Measurements from ENCODE around the gene SLC6A13. TPM values are rescaled to one million over a fixed set of nuclear protein-coding genes. Genes with fewer than 3 reads are reported as not detected.

The SLC6A13 gene
- total and polyA plus RNA-seq, 10 of the 15 experiments (the other 5 are each of a cell fraction or from before 2014, with no cell fraction given) = 0.18 to 1.2 (median 0.20) TPM; not detected in 3

- DNase-seq (ENCODE audit: low read depth, low spot score) (no peak), ATAC-seq (no peak), FAIRE-seq (no peak)
- in situ Hi-C loops (cut with MboI) = no loop called here
- Histone ChIP-seq H3K79me2 (ENCODE audit: control insufficient read depth, insufficient read depth, low read length) (no peaks in the 10 kb centered on the region), H3K4me3 (no peak overlapping the region), H4K20me1 (ENCODE audit: control insufficient read depth, insufficient read depth) (no peaks in the 10 kb centered on the region), H2AFZ (ENCODE audit: control insufficient read depth, low read depth, low read length) (no peak overlapping the region), H3K36me3 (ENCODE audit: control insufficient read depth in 2 of 2, insufficient read depth in 2 of 2, low read length in 1 of 2) (no peaks in the 10 kb centered on the region), H3K27me3 (replicated peaks in 1 of 2; ENCODE audit: control insufficient read depth in 2 of 2, insufficient read depth in 2 of 2, low read length in 1 of 2) (no peaks in the 10 kb centered on the region; a peak in 1 of 4 replicates), H3K27ac (ENCODE audit: control insufficient read depth, insufficient read depth) (no peak overlapping the region), H3K9ac (ENCODE audit: control insufficient read depth, insufficient read depth, low read length) (no peak overlapping the region), H3K4me2 (ENCODE audit: control insufficient read depth, insufficient read depth) (no peak overlapping the region), H3K4me1 (ENCODE audit: control insufficient read depth, insufficient read depth, low read length) (peaks cover 5% of the 10 kb centered on the region), H3K9me3 (replicated peaks; ENCODE audit: control insufficient read depth, insufficient read depth, low read length) (no peaks in the 10 kb centered on the region)
- POLR2A ChIA-PET = no interaction called here
- intact Hi-C loops (cut with micrococcal nuclease; ENCODE audit: unreplicated experiment) = no loop called here
- SMC1A ChIA-PET (ENCODE audit: uncharacterized antibody, unreplicated experiment) = interaction anchor here (0.6 kb wide), 1 partner anchor 68 kb away, joined by 3 read pairs; no protein-coding TSS in a partner anchor
- WGBS (ENCODE audit: insufficient coverage, insufficient replicate concordance, low lambda C conversion rate, missing lambda C conversion rate) = 47% methylated on average over 11 of the region's 11 CpGs
- RAD21 ChIA-PET (ENCODE audit: unreplicated experiment) = no interaction called here
- BruUV-seq (replicated peaks) = no TSS peak
- no peak for TF ChIP-seq IRF4 (IDR thresholded peaks at IDR 0.05; ENCODE audit: low read depth, low read length)
- TF ChIP-seq JUND (IDR thresholded peaks at IDR 0.05; ENCODE audit: low read depth, low read length) = no peak
- TF ChIP-seq ETV6 (conservative IDR thresholded peaks at IDR 0.05 in 1 of 2, IDR thresholded peaks at IDR 0.05 in 1 of 2; ENCODE audit: borderline replicate concordance in 1 of 2, low read depth in 1 of 2) = no peak
- no peak for TF ChIP-seq ZNF217 (IDR thresholded peaks at IDR 0.05)
- no peak for TF ChIP-seq EGR1 (IDR thresholded peaks at IDR 0.05; ENCODE audit: borderline replicate concordance in 1 of 2, low read depth in 2 of 2, low read length in 2 of 2)
- no peak for TF ChIP-seq ATF3 (IDR thresholded peaks at IDR 0.05; ENCODE audit: borderline replicate concordance, extremely low read depth, low read depth, low read length)
- no peak for TF ChIP-seq ZNF384 (IDR thresholded peaks at IDR 0.05; ENCODE audit: borderline replicate concordance, low read depth, low read length)
- TF ChIP-seq REST (IDR thresholded peaks at IDR 0.05; ENCODE audit: low read depth, low read length) = no peak
- CTCF ChIA-PET = no interaction called here
These were observed 83.3 kb downstream of the SLC6A13 start for GRCh38 chr12:179131-179884.
